HG03469 (cell line): ENCODE measurements around the gene PATJ.
"Not testable (repeated sequence)": the region's sequence is repeated elsewhere in the genome, so short reads cannot be mapped to it uniquely, and the experiment has no call there.

Experiments used
- ATAC-seq: cut with Tn5 transposase; IDR thresholded peaks from one replicate; pipeline ENCODE4 v1.9.1; 2021; ENCODE audit warnings: mild to moderate bottlenecking, moderate library complexity, moderate number of reproducible peaks; ENCODE audit not compliant: unreplicated experiment

Gene PATJ

DNA sequence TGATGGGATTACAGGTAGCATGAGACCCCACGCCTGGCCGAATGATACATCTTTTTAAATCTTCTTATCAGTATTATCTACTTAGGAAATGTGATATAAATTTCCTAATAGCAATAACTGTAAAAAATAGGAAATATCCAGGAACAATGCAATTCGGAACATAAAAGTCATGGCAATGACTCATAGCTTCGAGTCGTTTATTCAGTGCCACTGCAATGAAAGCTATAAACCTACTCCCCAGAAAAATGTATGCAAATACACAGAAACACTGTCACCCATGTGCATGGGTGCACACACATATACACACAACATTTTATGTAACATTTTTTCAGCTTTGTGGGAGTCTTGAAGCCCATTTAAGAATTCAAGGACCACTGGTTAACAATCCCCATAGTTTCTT, 194.6 kb downstream of the PATJ start:
- ATAC-seq = no peak

DNA sequence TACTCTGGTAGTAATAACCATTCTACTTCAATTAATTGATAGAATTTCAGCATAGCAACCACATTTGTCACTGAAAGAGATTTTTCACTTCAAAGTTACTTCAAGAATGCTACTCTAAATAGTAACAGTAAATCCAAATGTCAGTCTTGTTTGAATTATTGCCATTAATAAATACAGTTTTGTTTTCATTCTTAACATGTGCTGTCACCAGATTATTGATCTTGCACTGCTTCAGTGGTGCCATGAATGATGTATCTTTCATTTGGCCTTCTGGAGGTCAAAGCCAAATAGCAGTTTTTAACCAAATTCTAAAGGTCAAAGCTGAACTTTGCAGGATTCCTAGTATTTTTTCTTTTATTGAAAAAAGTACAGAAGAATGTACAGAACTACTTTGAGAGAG, 199.5 kb downstream of the PATJ start:
- ATAC-seq = no peak

DNA sequence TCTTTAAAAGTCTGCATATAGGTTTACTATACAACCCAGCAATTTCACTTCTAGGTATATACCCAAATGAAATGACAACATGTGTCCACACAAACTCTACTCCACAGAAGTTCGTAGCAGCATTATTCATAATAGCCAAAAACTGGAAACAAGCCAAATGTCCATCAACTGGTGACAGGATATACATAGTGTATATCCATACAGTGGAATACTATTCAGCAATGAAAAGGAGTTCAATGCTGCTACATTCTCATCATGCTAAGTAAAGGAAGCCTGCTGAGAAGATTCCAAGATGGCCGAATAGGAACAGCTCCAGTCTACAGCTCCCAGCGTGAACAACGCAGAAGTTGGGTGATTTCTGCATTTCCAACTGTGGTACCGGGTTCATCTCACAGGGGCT, 200.6 kb downstream of the PATJ start:
- ATAC-seq = no peak

GRCh38 chr1:61948685-61949084, 206.4 kb downstream of the PATJ start:
- ATAC-seq = not testable (repeated sequence)

DNA sequence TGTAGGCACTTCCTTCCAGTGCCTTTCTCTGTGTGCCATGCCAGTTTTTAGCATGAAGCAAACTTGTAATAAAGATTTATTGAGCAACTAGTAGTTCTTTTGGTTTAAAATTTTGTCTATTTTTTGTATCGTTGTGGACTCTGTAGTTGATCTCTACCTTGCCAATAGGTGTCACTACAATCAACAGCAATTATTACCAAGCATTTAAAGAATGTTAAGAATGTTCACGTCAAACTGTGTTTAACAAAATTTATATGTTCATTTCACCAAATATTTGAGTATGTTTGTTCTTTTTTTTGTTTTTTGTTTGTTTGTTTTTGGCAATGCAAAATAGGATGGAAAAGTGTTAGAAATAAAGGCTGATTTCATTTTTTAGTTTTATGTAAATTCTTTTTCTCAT, 208.1 kb downstream of the PATJ start:
- no peak for ATAC-seq

GRCh38 chr1:61951731-61952580, 209.7 kb downstream of the PATJ start:
- no peak for ATAC-seq

GRCh38 chr1:61952675-61953074, 210.4 kb downstream of the PATJ start:
- no peak for ATAC-seq

GRCh38 chr1:61953076-61953789, 211.0 kb downstream of the PATJ start:
- no peak for ATAC-seq

GRCh38 chr1:61953790-61954150, 211.5 kb downstream of the PATJ start:
- ATAC-seq = no peak

DNA sequence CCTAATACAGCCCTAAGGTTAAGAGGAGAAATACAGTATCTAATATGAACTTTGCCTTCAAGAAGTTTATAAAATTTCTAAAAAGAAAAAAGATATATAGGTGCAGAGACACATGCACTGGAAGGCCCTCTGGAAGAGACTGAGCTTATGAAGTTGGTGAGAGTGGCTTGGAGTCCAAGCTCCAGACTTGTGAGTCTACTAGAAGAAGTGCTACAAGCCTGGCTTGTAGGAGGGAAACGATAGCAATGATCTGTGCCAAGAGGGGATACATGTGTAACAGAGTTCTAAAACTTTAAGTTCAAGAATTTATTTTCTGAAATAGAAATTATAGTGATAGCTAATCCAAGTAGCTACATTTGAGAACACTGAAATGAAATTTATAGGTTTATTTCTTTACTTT, 213.0 kb downstream of the PATJ start:
- ATAC-seq = no peak

GRCh38 chr1:61956016-61956645, 213.9 kb downstream of the PATJ start:
- ATAC-seq = no peak

DNA sequence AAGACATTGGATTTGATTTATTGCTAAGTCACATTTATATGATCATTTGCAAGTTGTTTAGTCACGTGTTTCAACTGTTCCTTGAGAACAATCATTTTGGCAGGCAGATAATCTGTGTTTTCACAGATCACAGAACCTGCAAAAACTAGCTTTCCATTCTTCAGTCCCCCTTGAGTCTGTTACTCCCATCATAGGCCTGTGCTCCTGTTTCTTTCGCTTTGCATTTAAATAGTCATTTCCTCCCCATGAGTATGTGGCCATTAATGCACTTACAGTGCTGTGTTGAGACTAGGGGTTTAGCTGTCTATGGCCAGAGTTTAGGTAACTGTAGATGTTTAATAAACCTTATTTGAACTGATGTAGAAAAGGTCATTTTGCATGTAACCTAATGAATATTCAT, 214.5 kb downstream of the PATJ start:
- no peak for ATAC-seq

- no peak for ATAC-seq
These were observed 218.7 kb downstream of the PATJ start for GRCh38 chr1:61961009-61961408.

DNA sequence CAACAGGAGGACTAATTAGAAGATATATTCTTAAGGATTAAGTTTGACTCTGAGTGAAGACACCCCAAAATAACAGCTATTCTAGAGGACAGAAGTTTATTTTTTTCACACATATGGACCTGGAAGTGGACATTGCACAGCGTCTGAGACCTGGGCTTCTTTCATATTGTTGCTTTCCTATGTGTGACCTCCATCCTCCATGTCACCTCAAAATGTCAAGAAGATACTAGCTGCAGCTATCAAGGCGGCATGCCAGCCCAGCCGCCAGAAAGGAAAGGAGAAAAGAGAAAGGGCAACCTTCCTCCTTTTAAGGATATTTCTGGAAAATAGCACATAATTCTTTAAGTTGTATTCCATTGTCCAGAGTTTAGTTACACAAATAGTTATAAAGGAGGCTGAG, 220.4 kb downstream of the PATJ start:
- ATAC-seq = no peak

- not testable (repeated sequence) for ATAC-seq
These were observed 224.4 kb downstream of the PATJ start for GRCh38 chr1:61966450-61967225.

GRCh38 chr1:61967750-61968149, 225.5 kb downstream of the PATJ start:
- ATAC-seq = no peak

DNA sequence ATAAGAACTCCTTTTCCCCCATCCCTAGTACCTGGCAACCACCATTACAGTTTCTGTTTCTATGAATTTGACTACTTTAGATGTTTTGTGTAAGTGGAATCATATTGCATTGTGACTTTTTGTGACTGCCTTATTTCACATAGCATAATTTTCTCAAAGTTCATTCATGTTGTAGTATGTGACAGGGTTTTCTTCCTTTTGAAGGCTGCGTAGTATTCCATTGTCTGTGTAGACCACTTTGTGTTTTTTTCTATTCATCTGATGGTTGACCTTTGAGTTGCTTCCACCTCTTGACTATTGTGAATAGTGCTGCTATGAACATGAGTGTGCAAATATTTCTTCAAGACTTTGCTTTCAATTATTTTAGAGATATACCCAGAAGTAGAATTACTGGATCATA, 226.6 kb downstream of the PATJ start:
- no peak for ATAC-seq

DNA sequence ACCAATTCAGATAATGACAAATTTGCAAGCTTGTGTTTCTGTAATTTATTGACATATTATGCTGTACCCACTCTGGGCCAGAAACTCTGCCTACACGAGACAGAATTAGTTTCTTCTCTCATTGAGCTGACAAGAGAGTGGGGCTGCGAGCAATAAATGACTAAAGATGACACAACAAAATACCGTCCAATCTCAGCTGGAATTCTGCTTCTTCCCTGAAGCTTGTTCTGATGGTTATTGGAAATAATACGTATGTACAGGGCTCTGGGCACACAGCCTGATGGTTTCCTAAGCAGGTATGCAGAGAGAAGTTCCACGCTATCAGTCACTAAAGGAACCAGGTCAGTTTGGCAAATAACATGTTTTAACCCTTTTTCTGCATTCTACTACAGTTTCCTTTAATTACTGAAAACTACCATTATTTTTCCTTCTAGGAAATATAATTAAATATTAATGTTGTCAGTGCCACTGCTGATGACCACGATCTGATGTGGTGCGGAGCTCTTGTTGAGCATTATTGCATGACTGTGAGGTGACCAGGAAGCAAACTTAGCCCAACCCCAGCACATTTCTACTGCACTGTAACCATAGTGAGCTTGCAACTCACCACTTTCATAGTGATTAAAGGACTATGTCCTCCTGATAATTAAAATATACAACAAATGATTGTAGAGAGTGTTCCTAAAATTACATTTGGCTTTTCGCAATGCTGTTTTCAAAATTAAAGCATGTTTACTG, 231.0 kb downstream of the PATJ start:
- ATAC-seq = no peak

- no peak for ATAC-seq
These were observed 233.4 kb downstream of the PATJ start for GRCh38 chr1:61975638-61976037.

- ATAC-seq = no peak
These were observed 234.3 kb downstream of the PATJ start for GRCh38 chr1:61976566-61976965.
